ENCODE data around the gene LIPG.
"Not testable (repeated sequence)": the region's sequence is repeated elsewhere in the genome, so short reads cannot be mapped to it uniquely, and the experiment has no call there.

The LIPG gene

GRCh38 chr18:49561289-49562193 lies at the start of gene LIPG:
Gene LIPG, plus strand, starts transcription at chr18:49562057. Its CDS starts 252 bp downstream, at chr18:49562309.
- DNase-seq (ENCODE audit: low read depth): peak; percentile 89
- TF ChIP-seq CTCF (conservative IDR thresholded peaks at IDR 0.05; ENCODE audit: low read depth, low read length): no peak
- peak within 1 kb of the TSS; percentile 68 for H3K4me3 ChIP-seq (ENCODE audit: low read length)

GRCh38 chr18:49512876-49513275 lies 49.0 kb upstream of the LIPG start:
- not testable (repeated sequence) for DNase-seq (ENCODE audit: low read depth); H3K4me3 ChIP-seq (ENCODE audit: low read length)

GRCh38 chr18:49514577-49514976 lies 47.3 kb upstream of the LIPG start:
- TF ChIP-seq CTCF (conservative IDR thresholded peaks at IDR 0.05; ENCODE audit: low read depth, low read length): no peak
- DNase-seq (ENCODE audit: low read depth): no peak
- no peak overlapping the region for H3K4me3 ChIP-seq (ENCODE audit: low read length)

- DNase-seq (ENCODE audit: low read depth); H3K4me3 ChIP-seq (ENCODE audit: low read length): not testable (repeated sequence)
Observed at GRCh38 chr18:49515003-49515402, 46.9 kb upstream of the LIPG start.

GRCh38 chr18:49515516-49515915 lies 46.3 kb upstream of the LIPG start:
- H3K4me3 ChIP-seq (ENCODE audit: low read length): no peak overlapping the region
- DNase-seq (ENCODE audit: low read depth): no peak
- no peak for TF ChIP-seq CTCF (conservative IDR thresholded peaks at IDR 0.05; ENCODE audit: low read depth, low read length)

GRCh38 chr18:49517483-49517882 lies 44.4 kb upstream of the LIPG start:
- TF ChIP-seq CTCF (conservative IDR thresholded peaks at IDR 0.05; ENCODE audit: low read depth, low read length): no peak
- DNase-seq (ENCODE audit: low read depth): no peak
- H3K4me3 ChIP-seq (ENCODE audit: low read length): no peak overlapping the region

GRCh38 chr18:49519101-49519971 lies 42.5 kb upstream of the LIPG start:
- TF ChIP-seq CTCF (conservative IDR thresholded peaks at IDR 0.05; ENCODE audit: low read depth, low read length): no peak
- DNase-seq (ENCODE audit: low read depth): no peak
- no peak overlapping the region for H3K4me3 ChIP-seq (ENCODE audit: low read length)

Data from retinal pigment epithelial cell (primary cell).